Mesodermal cell (in vitro differentiated cells): ENCODE results near the gene FAM72D.
A peak's percentile ranks its signal among the peaks of the same experiment; 100 is the strongest.
"Not testable (repeated sequence)": the region's sequence is repeated elsewhere in the genome, so short reads cannot be mapped to it uniquely, and the experiment has no call there.

Experiments used
- H3K27ac ChIP-seq: 2 replicates; pipeline ENCODE4 v1.7.0; 2013; ENCODE audit warnings: mild to moderate bottlenecking, low read depth, low read length, moderate library complexity; ENCODE audit not compliant: severe bottlenecking
- H3K36me3 ChIP-seq: 2 replicates; pipeline ENCODE4 v1.7.1; 2013; ENCODE audit warnings: mild to moderate bottlenecking, low read length, moderate library complexity; ENCODE audit not compliant: control insufficient read depth, insufficient read depth
- H3K4me1 ChIP-seq: one replicate; pipeline ENCODE4 v1.7.1; 2013; ENCODE audit warnings: mild to moderate bottlenecking, low read length; ENCODE audit not compliant: insufficient read depth, control insufficient read depth, poor library complexity, severe bottlenecking
- H3K4me3 ChIP-seq: 2 replicates; pipeline ENCODE4 v1.7.0; 2013; ENCODE audit warnings: low read length, control low read depth, mild to moderate bottlenecking; ENCODE audit not compliant: insufficient read depth, poor library complexity, severe bottlenecking; ENCODE audit errors: extremely low read depth
- H3K9me3 ChIP-seq: 2 replicates; pipeline ENCODE4 v1.7.1; 2013; ENCODE audit warnings: mild to moderate bottlenecking, low read length, moderate library complexity; ENCODE audit not compliant: control insufficient read depth
- WGBS, 2 experiments: methylation state at CpG; one replicate each; pipeline ENCODE4 v1.1.5; 2013; ENCODE audit warnings: missing lambda C conversion rate in 2 of 2; ENCODE audit not compliant: insufficient coverage in 2 of 2; 5-methylcytosine and 5-hydroxymethylcytosine counted together

The FAM72D gene

GRCh38 chr1:145156891-145157610 lies 61.3 kb downstream of the FAM72D start:
- peak overlapping the region; percentile 28 for H3K4me3 ChIP-seq
- WGBS, 2 experiments: 7% methylated on average over 3 of the region's 26 CpGs; no CpG with 5 or more reads in 1 of the 2 experiments
- not testable (repeated sequence) for H3K36me3 ChIP-seq, H3K9me3 ChIP-seq, H3K27ac ChIP-seq, H3K4me1 ChIP-seq

- WGBS, 2 experiments: no CpG with 5 or more reads among the region's 14 CpGs
- not testable (repeated sequence) for H3K9me3 ChIP-seq, H3K36me3 ChIP-seq, H3K4me1 ChIP-seq, H3K27ac ChIP-seq, H3K4me3 ChIP-seq
Observed at GRCh38 chr1:145157715-145158114, 61.9 kb downstream of the FAM72D start.

- not testable (repeated sequence) for H3K27ac ChIP-seq, H3K4me1 ChIP-seq, H3K9me3 ChIP-seq, H3K36me3 ChIP-seq, H3K4me3 ChIP-seq
- WGBS, 2 experiments: no CpG with 5 or more reads among the region's 26 CpGs
Observed at GRCh38 chr1:145161046-145161752, 65.4 kb downstream of the FAM72D start.
